GM12801 (cell line): ENCODE results near the gene PPID.

Source experiments
- TF ChIP-seq, protein P1 (sequence below): IDR thresholded peaks from one replicate; pipeline ENCODE4 v1.5.1; 2011; ENCODE audit warnings: control low read depth; ENCODE audit not compliant: insufficient read length; ENCODE audit errors: extremely low read depth

The PPID gene

DNA sequence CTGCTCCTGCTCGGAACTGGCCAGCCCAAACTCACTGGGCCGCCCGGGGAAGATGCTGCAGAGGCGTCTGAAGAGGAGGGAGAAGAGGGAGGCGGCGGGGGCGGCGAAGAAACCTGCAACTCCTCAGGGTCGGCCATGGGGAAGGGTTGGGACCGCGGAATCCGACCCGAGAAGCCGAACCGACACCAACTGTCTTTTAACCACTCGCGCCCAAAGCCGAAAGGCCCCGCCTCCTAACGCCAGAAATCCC, 51.6 kb downstream of the PPID start, which contains the start of gene C4orf46:
Gene C4orf46 (minus strand): TSS at position 223 of the 250 bp plus-strand sequence. CDS start 86 bp downstream, at position 137.
- TF ChIP-seq, protein P1, sequence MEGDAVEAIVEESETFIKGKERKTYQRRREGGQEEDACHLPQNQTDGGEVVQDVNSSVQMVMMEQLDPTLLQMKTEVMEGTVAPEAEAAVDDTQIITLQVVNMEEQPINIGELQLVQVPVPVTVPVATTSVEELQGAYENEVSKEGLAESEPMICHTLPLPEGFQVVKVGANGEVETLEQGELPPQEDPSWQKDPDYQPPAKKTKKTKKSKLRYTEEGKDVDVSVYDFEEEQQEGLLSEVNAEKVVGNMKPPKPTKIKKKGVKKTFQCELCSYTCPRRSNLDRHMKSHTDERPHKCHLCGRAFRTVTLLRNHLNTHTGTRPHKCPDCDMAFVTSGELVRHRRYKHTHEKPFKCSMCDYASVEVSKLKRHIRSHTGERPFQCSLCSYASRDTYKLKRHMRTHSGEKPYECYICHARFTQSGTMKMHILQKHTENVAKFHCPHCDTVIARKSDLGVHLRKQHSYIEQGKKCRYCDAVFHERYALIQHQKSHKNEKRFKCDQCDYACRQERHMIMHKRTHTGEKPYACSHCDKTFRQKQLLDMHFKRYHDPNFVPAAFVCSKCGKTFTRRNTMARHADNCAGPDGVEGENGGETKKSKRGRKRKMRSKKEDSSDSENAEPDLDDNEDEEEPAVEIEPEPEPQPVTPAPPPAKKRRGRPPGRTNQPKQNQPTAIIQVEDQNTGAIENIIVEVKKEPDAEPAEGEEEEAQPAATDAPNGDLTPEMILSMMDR, result no peak

DNA sequence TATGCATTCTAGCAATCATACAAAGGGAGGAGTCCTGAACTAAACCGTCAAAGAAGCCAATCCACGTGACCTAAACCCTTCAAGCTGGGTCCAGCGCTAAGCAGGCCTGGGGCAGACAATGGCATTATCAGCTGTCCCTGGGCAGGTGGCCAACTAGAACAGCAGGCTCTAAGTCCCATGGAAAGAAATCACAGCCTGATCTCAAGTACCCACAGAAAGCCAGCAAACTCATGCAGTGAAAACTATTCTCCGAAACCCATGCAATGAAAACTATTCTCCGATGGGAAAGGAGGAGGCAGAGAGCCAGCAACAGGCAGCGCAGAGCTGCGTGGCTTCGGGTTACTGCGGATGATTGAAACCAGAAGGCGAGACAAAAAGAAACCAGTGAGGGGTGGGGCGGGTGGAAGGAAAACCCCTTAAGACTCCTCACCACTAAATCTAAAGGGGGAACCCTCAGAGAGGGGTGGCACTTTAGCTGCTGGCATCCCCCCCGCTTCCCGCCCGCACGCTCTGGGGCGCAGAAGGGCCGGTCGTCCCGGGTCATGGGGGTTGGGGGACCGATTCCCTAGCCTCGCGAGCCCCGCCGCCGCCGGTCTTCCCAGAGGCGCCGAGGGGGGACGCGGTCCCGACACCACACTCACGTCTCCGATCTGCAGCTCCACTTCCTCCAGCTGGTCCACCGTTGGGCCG, 52.1 kb downstream of the PPID start:
- TF ChIP-seq, protein P1, result no peak

DNA sequence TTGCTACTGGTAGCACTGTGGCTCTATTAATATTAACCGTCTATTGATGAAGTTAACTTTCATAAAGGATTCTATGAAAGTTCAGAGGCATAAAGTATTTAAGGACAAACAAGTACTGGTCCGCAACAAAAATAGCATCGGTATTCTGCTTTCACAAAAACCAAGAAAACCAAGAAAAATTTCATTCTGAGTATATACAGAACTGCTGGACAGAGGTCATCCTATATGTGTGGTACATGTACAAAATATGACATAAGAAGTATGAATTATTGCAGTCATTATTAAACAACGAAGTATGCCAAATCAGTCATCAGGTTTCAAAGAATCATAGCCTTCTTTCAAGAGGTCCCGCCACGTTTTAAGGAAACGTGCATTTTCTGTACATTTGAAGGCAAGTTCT, 53.9 kb downstream of the PPID start:
- TF ChIP-seq, protein P1, result no peak

DNA sequence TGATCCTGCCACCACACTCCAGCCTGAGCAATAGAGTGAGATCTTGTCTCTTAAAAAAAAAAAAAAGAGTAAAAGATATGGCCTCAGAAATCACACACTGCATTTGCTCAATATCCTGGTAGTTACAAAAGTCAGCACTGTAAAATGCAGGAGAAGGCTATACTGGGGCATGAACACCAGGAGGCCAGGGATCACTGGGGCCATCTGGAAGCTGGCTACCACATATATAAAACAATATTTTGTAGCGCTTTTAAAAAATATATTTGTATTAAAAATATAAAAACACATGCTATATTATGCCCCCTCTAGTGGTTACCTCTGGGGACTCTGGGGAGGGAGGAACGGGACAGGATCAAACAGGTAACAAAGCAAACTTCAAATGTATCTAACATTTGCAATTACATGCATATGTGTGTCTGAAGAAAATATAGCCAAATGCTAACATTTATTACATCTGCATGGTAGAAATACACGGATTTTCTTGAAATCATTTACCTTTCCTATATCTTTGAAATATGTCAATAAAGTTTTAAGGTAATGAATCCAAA, 55.5 kb downstream of the PPID start:
- TF ChIP-seq, protein P1, result no peak

DNA sequence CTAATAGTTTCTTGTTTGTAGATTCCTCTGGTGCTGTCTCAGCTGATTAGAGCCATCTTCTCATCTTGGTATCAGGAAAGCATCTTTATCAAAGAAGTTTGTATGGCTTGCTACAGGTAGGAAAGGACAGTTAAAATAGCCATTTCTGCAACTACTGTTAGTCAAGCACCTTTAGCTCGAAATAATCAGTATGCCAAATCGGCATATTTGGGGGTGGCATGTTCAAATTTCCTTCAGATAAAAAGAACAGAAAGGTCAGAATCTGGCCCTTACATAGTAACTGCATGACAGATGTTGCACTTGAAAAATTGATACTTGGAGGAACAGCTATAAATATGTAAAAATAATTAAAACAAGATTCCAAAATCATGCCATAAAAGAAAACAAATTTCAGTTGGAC, 56.3 kb downstream of the PPID start:
- TF ChIP-seq, protein P1, result no peak

DNA sequence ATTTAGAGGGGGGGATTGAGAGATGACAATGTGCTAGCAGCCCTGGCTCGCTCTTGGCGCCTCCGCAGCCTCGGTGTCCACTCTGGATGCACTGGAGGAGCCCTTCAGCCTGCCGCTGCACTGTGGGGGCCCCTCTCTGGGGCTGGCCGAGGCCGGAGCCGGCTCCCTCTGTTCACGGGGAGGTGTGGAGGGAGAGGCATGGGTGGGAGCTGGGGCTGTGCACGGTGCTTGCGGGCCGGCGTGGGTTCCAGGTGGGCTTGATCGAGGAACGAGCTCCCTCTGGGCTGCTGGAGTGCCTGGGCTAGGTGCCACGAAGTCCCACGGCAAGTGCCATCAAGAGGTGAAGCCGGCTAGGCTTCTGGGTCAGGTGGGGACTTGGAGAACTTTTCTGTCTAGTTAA, 58.4 kb downstream of the PPID start:
- TF ChIP-seq, protein P1, result no peak
